GM21723 (cell line): ENCODE measurements around the gene CDC73.

Source experiments
- ATAC-seq: cut with Tn5 transposase; IDR thresholded peaks from one replicate; pipeline ENCODE4 v1.9.1; 2021; ENCODE audit warnings: mild to moderate bottlenecking, moderate library complexity; ENCODE audit not compliant: unreplicated experiment

The CDC73 gene

DNA sequence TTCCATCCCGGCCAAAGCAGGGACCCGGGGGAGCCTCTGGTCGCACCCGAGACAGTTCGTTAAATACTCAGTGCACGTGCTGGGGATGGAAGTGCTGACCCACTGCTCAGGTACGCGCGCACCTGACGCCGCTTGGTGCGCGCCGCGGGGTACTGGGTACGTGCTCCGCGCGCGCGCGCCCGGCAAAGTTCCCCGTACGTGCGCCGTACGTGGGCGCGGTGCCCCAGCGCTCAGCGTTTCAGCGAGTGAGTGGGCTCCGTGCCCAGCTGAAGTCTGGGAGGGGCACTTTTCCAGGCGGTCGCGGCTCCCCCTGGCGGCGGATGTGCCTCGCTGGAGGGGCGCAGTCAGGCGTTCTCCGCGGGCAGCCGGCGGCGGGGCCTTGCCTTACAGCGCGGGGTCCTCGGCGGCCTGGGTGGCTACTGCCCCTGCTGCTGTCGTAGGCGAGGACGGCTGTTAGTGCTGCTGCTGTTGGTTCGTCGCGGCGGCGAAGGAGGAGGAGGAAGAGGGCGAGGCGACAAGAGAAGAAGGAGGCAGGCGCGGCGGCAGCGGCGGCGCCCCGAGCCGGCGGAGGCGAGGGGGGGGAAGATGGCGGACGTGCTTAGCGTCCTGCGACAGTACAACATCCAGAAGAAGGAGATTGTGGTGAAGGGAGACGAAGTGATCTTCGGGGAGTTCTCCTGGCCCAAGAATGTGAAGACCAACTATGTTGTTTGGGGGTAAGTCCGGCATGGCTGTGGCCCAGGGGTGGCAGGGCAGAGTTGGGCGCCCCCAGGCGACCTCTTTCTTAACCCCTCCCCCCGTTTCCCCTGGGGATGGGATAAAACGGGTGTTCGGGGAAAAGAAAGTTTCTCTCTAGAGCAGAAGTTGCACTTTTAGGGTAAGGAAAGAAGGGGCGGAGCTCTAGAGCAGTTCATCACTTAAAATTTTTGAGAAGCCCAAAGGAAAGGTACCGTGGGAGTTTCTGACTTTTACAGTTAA is at the start of gene CDC73:
TSS of gene CDC73 (plus strand) at position 416 of the 978 bp plus-strand sequence. CDS start at position 586, 170 bp downstream.
- peak; percentile 91 for ATAC-seq

DNA sequence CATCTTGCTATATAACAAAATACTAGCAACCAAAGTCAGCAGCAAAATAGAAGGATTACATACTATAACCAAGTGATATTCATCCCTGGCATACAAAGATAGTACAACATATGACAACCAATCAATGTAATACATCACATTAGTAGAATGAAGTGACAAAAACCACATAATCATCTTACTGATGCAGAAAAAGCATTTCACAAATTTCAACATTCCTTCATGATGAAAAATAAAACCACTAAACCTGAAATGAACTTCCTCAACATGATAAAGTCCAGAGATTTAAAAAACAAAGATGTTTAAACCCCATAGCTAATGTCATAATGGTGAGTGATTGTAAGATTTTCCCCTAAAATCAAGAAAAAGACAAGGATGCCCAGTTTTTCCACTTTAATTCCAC is 43.8 kb upstream of the CDC73 start:
- ATAC-seq: no peak

- ATAC-seq: no peak
These were observed 42.6 kb upstream of the CDC73 start for GRCh38 chr1:193079187-193079586.

- peak; percentile 96 for ATAC-seq
These were observed 38.3 kb upstream of the CDC73 start for GRCh38 chr1:193083365-193084088.

GRCh38 chr1:193085263-193085662 is 36.6 kb upstream of the CDC73 start:
- ATAC-seq: no peak

- no peak for ATAC-seq
These were observed 35.5 kb upstream of the CDC73 start for GRCh38 chr1:193086342-193086741.

DNA sequence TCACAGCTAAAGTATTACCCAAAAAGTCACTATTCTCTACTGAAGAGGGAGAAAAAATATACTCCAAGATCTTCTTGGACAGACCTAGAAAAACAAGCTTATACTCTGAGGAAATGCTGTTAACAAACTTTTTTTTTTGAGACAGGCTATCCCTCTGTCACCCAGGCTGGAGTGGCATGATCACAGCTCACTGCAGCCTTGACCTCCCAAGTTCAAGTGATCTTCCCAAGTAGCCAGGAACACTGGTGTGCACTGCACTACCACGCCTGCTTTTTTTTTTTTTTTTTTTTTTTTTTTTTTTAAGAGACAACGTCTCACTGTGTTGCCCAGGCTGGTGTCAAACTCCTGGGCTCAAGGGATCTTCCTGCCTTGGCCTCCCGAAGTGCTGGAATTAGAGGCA is 33.9 kb upstream of the CDC73 start:
- ATAC-seq: no peak

DNA sequence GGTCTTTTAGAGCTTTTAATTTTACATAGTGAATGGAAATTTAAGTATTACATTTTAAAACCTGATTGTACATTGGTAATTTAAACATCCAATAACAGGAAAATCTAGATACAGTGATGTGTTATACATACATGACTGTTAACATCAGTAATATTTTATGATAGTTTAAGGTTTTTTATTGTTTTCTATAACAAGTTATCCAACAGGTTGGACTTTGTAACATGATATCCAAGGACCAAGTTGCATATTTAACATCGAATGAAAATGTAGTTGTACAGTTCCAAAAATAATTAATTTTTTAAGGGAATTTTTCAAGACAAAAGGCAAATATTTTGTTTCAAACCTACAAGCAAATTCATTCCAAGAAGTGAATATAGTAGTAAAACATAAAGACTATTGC is 31.0 kb upstream of the CDC73 start:
- ATAC-seq: no peak

DNA sequence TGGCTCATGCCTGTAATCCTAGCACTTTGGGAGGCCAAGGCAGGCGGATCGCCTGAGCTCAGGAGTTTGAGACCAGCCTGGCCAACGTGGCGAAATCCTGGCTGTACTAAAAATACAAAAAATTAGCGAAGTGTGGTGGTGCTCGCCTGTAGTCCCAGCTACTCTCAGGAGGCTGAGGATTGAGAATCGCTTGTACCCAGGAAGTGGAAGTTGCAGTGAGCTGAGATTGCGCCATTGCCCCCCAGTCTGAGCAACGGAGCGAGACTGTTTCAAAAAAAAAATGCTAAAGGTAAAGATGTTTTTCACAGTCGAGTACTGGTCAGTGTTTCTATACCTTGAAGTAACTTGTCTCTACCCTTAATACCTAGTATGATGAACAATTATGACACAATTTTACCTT is 27.7 kb upstream of the CDC73 start:
- ATAC-seq: no peak

GRCh38 chr1:193102662-193103061 is 19.2 kb upstream of the CDC73 start:
- no peak for ATAC-seq

- ATAC-seq: peak; percentile 1
These were observed 17.9 kb upstream of the CDC73 start for GRCh38 chr1:193103759-193104501.

DNA sequence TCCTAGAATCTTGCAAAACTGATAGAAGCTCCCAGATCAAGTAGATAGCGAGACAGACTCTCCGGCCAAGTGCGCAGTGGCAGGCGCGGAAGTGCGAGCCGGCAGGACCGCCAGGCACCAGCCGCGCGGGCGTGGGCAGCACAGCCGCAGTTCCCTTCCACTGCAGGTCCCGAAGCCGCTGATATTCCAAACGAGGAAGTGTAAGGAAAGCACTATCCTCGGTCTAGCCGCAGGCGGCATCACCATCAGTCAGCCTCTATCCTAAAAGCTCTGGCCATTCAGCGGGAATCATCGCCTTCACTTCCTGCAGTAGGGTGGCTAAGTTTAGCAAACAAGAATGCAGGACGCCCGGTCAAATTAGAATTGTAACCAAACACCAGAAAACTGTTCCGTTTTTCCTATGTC is 17.3 kb upstream of the CDC73 start:
- peak; percentile 41 for ATAC-seq

DNA sequence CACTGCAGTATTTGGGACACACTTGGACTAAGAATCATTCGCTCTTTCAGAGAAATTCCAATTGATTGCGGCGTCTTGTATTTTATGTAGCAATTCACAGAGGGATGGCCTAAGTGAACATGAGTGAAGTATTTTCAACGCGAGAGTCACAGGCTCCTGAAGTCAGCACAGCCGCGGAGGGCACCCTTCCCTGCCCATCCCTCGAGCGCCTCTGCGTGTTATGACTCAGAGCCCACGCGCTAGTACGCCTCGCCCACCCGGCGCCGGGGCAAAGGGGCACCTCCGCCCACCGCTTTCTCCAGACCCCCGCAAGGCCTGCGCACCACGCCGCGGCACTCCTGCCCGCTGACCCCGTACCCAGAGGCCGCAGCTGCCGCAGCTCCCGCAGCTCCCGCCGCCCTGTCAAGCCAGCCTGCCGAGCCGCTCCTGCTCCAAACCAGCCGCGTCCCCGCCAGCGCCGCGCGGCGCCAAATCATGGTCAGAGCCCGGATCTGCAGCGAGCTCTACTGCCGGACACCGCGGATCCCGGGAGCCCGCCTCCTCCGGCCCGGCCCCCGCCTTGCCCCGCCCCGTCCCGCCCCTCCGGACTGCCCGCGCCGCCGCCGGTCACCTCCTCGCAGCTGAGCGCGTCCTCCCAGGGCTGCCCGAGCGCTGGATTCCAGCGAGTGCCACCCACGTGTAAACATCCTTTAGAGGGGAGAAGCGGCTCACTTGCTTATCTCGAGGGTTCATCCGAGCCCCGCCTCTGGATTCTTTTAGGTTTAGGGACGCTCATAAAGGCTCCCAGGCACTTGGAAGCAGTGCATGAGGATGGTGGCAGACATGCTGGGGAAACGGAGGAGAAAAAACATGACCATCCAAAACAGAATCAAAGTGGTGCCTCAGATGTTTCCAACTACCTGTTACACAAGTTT is 16.7 kb upstream of the CDC73 start, which contains the start of gene GLRX2:
TSS of gene GLRX2 (minus strand) at position 508 of the 914 bp plus-strand sequence. CDS start at position 476, 32 bp downstream.
- ATAC-seq: peak; percentile 92

DNA sequence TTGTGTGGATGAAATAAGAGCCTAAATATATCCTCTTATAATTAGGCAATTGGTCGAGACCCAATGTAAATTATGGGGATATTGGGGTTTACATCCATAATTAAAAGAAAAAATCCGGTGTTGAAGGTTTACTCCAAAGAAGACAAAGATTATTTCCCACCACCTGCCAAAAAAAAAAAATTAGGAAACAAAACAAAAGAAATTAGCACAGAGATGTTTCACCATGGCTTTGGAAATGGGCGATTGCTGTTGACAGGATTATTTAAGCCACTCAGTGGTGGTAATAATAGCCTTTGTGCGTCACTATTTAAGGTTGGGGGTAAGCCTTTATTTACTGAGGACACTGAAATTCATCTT is 16.0 kb upstream of the CDC73 start:
- ATAC-seq: no peak

GRCh38 chr1:193108471-193108870 is 13.4 kb upstream of the CDC73 start:
- ATAC-seq: no peak

DNA sequence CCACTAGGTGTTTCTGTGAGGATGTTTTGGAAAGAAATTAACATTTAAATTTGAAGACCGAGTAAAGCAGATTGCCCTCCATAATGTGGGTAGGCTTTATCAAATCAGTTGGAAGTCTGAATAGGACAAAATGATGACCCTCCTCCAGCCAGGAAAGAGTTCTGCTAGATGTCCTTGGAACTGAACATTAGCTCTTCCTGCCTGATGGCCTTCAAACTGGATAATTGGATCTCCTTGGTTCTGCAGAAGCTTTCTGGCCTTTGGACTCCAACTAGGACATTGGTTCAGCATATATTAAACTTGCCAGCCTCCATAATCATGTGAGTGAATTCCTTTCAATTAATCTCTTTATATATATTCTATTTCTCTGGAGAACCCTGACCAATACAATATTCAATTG is 12.2 kb upstream of the CDC73 start:
- ATAC-seq: no peak

- ATAC-seq: no peak
These were observed 11.6 kb upstream of the CDC73 start for GRCh38 chr1:193110246-193110645.

DNA sequence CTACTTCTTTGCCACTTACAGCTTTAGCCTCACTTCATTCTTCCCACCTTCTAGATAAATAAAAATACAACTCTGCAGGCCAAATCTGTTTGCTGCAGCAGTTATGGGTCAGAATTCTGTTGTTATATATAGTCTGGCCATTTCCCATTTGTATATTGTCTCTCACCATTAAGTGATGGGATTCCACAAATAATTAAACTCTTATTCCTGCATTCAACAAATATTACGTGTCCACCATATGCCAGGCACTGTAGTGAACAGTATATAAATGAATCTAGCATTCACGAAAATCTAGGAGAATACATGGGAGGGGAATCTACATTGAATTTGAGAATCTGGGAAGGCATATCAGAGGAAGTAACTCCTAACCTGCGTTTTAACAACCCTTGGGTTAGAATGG is 11.0 kb upstream of the CDC73 start:
- ATAC-seq: no peak

- no peak for ATAC-seq
These were observed 10.2 kb upstream of the CDC73 start for GRCh38 chr1:193111641-193112090.
